DMS53 treated with DMSO at 0.1 percent for 48 hours (cell line): ENCODE measurements around the gene SLC47A2.

Experiments
- DNase-seq: peaks from one replicate; lab custom pipeline; 2025; ENCODE audit not compliant: unreplicated experiment; lab: John Stamatoyannopoulos, UW

SLC47A2 gene

DNA sequence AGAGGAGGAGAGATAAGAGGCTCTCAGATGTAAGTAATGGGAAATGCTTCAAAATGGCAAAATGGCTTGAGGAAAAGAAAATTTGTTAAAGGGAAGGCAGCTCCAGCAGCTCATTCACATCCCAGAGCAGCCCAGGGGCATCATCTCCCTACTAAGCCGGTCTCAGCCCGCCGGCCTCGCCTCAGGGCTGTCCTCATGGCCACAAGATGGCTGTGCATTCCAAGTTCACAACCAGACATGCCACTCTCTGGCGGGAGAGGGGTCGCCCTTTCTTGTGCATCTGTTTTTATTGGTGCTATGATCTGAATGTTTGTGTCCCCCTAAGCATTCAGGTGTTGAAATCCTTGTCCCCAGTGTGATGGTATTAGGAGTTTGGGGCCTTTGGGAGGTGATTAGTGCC, 13.5 kb upstream of the SLC47A2 start:
- no peak for DNase-seq

DNA sequence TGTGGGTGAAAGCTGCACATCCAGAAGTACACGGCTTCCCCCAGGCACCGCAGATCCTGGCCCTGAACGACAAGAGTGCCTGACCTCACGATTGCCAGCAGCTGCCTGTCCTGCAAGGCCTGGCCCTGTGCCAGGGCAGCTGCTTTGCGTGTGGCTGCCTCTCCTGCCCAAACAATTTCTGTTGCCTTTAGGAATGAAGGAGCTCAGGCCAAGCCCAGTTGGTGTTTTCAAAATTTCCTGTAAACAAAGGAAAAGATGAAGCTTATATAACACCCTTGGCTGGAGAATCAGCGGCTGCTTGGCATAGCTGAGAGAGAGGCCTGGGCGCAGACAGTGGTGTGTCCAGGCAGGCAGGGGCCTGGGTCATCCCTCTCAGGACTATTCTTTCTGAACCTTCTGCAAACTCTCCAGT, 11.7 kb upstream of the SLC47A2 start:
- DNase-seq, result peak; percentile 86

DNA sequence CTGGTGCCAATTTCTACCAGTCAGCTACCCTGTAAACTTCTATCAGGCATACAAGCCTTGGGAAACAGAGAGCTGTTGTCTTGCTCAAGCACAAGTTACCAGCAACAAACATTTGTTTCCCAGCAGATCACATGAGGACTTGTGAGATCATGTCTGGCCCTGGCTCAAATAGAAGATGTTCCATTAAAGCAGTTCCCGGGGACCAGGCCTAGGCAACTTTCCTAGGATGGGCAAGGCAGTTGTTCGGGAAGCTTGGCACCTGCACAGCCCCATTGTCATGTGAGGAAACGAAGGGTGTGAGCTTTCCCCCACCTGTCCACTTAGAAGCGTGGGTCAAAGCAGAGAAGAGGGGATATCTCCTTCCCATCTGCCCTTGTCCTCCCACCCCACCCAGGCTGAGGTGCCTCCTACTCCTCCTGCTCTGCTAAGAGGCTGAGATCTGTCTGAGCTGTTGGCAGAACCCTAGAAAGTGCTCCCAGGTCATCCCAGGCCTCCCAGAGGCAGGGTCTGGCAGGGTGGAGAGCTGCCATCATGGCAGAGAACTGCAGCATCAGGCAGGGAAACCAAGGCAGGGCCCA, 11.2 kb upstream of the SLC47A2 start:
- DNase-seq, result peak; percentile 26

DNA sequence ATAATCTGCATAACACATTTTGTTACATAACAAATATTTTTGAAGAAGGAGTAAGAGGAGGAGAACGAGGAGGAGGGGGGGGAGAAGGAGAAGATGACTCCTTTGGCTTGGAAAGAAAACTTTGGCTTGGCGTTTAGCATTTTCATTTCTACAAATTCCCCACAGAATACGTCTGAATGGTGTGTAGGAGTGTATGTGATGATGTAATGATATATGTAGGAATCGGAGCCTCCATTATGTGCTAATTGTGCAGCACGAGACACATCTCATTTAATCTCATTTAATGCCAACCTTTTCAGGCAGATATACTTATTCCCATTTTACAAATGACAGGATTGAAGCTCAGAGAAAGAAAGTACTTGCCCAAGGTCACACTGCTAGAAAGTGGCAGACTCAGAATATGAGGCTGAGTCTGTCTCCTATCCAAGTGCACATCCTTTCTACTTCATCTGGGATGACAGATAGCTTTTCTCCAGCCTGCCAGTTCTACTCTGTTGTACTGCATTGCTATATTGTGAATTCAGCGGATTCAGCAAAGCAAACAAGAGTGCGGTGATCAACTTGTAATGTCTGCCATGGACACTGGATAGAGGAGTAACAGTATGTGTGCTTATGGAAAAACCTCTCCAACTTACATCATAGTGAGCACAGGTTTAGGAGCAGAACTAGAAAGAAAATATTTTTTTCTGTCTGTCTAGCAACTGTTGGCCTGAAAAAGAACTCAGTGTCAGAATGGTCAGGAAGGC, 10.4 kb upstream of the SLC47A2 start:
- no peak for DNase-seq

DNA sequence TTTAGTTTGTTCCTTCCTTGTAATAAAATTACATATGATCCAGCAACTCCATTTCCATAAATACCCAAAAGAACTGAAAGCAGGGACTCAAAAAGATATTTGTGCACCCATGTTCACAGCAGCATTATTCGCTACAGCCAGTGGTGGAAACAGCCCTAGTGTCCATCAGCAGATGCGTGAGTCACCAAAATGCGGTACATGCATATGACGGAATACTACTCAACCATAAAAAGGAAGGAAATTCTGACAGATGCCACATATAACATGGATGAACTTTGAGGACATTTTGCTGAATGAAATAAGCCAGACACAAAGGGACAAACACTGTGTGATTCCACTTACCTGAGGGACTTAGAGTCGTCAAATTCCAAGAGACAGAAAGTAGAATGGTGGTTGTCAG, 9.1 kb upstream of the SLC47A2 start:
- DNase-seq, result no peak

DNA sequence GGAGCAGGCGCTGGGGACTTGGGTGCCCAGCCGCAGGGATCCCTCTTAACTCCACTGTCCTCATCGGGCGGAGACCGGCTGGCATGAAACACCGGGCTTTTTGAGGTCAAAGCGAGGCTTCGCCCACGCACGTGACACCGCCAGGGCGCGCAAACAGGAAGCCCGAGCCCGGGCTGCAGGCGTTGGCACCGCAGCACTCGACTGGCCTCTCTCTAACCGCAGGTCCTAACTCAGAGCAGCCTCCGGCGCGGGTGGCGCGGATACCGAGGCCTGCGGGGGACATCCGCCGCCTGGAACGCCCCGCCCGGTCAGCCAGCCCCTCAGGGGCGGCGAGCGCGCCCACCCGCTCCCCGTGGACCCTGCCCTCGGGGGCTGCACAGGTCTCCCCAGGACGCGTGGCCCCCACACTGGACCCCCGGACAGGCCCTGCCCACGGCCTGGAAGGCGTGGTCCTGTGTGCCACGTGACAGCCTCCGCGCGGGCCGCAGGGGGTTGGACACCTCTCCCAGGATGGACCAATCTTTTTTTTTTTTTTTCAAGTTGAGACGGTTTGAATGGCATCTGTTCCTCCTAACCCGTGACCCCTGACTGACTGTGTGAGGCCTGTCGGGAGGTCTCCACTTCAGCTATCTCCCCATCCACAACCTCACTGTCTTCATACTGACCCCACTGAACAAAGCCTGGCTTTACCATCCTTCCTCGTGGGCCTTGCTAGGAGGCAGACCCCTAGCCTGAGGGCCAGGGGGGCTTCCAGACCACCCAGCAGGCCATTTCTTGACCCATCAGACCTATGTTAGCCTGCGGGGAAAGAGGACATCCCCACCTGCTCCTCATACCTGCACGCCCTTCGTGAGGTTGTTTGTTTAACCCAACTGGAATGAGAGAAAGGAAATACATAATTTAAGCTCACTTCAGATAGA, 8.4 kb upstream of the SLC47A2 start:
- DNase-seq, result peak; percentile 44

DNA sequence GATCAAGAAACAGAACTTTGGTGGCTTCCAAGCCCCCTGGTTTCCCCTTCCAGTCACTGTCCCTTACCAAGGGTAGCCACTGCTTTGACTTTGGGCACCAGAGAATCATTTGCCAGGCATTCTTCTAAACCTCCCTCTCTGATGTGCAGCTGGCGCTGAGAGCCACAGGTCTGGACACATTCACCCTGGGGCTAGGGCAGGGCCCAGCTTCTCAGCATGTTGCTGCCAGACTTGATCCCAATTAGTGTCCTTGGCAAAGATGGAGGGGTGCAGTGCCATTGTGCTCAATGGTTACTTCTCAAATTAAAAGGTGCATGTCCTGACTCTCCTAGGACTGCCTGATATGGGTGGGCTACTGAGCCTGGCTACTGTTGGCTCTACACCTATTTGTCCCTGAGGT, 7.6 kb upstream of the SLC47A2 start:
- DNase-seq, result no peak

DNA sequence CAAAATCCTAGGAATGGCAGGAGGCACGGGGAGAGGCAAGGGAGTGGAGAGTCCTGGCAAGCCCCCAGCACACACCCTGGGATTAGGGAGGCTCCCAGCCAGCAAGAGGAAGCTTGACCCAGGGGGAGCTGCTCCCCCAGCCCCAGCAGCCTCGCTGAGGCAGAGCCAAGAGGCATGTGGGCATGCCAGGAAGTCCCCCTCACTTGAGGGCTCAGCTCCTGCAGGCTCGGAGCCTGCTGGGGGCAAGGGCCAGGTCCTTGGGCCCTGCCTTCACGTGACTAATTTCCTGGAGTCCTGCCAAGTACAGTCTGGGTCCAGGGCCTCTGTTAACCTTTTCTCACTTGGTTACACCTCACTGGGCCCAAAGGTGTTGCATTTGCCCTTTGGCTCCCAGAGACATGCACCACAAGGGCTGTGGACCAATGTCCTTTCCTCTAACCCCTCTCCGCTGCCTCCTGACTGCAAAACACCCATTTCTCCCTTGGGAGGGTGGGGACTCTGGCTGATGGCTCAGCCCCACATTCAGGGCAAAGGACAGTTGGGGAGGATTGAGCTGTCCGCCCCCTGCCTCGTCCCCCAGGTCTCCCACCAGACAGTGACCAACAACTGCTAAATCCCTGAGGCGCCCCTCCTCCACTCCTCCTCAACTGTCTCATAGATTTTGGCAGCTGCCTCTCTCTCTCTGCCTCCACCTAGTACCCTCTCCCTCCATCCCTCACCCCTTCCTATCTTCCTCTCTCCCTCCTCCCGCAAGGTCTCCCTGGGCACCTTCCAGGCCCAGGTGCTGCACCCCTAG, 4.4 kb upstream of the SLC47A2 start:
- peak; percentile 51 for DNase-seq

DNA sequence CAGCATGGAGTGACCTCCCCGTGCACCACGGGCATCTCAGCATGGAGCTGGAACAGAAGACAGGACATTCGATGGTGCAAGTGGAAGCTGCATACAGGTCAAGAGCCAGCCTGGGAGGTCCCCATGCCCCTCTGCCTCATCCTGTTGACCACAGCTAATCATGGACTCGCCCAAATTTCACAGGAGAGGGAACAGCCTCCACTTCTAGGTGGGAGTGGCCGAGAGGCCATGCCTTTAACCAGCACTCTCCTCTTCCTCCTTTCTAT, 3.8 kb upstream of the SLC47A2 start:
- DNase-seq, result no peak

DNA sequence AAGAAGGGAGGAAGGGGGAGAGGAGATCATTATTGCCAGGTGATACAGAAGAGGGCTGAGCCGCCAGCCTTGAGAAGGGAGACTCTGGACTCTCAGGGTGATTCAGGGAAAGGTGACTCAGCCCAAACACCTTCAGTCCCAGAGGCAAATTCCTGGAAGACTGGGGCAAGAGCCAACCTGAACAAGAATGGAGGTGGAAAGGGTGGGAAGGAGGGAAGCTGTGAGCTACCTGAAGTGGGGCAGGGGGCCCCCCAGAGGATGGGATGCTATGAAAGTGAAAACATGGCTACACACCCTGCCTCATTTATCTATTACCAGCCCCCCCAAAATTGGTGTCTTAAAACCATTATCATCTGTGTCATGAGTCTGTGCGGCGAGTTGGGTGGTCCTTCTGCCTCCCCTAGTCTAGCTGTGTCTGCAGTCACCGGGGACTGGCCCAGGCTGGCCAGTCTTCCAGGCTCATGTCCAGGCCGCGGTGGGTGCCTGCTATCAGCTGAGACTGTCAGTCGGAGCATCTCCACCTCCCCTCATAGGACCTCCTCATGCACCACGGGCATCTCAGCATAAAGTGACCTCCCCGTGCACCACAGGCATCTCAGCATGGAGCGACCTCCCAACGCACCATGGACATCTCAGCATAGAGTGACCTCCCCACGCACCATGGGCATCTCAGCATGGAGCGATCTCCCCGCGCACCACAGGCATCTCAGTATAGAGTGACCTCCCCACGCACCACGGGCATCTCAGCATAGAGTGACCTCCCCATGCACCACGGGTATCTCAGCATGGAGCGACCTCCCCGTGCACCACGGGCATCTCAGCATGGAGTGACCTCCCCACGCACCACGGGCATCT, 3.2 kb upstream of the SLC47A2 start:
- no peak for DNase-seq

DNA sequence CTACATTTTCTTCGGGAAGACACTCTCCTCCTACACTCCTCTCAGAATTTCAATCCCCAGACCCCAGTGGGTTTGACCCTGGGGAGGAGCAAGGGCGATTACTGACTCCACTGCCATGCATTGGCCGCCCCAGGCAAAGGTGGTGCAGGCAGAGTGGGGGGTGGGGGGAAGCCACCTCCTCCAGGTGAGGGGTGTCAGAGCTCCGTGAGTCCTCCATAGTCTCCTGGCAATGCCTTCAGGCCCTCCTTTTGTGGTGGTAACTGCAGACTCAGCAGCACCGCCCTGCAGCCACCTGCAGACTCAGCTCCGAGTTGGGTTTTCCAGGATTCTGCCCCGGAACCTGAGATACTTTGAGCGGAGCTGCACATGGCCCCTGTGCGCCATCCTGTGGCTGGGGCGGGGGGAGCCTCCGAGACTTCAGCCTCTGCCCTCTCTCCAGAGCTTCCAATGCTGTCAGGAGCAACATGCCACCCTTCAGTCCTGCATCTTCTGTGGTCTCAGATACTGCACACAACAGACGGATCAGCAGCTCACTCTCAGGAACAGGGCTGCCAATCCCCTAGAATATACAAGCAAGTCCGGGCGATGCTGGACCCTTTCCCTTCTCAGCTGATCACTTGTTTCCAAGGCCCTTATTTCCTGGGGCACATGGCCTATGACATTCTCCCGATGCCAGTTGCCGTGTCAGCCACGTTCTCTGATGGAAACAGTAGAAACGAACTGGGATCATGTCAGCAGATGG, 2.4 kb upstream of the SLC47A2 start:
- DNase-seq, result no peak

DNA sequence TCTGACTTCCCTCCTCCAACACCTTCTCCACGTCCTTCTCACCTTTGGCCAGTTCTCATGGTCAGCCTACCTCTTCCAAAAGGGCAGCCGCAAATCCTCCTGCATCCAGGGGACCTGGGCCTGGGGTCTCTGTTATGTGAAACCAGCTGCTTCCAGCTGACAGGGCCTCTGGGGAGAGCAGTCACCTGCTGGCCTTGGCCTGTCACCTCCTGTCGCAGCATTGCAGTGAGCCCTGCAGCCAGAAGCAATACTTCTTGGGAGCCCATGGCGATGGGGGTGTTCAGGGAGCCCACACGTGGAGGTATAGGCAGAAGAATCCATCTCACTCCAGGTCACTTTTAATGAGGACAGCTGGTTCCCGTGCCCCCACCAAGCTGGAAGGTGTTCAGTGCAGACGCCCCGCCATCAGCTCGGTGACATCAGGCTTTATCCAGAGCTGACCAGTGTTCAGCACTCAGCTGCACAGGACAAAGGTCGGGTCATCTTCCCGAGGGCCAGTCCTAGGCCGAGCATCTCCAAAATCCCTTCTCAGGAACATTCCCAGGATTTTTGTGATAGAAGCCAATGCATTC, 1.7 kb upstream of the SLC47A2 start:
- DNase-seq, result no peak

DNA sequence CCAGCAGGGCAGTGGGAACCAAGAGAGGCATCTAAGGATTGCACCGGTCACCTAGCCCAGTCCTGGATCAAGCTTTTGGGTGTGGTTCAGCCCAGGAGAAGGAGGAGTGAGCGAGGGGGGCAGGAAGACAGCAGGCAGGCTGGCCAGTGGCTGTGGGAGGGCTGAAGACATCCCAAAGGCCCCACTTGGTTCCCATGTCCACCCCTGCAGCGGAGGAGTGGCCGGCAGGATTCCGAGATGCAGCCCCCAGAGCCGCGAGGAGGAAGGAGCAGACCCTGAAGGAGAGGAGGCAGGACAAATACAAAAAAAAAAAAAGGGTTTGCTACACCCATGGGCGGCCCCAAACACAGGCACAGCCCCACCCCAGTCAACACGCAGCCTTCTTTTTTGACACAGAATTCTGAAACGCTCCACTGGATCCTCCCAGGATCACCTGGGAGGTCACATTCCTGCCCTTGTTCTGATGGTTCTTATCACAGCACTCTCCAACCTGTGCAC, 1.1 kb upstream of the SLC47A2 start:
- DNase-seq, result no peak

DNA sequence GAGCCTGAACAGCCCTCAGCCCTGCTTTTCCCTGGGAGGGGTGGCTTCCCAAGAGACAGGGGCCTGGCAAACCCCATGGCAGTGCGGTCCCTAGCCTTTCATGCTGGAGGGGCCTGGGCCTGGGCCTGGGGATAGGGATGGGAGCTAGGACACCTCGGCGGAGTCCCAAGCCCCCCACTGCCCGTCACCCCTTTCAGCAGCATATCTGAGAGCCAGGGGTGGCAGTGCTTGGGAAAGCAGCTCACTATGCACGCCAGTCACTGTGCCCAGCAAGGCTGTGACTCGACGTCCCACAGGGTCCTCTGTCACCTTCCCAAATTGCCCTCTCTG, 612 bp upstream of the SLC47A2 start:
- no peak for DNase-seq

DNA sequence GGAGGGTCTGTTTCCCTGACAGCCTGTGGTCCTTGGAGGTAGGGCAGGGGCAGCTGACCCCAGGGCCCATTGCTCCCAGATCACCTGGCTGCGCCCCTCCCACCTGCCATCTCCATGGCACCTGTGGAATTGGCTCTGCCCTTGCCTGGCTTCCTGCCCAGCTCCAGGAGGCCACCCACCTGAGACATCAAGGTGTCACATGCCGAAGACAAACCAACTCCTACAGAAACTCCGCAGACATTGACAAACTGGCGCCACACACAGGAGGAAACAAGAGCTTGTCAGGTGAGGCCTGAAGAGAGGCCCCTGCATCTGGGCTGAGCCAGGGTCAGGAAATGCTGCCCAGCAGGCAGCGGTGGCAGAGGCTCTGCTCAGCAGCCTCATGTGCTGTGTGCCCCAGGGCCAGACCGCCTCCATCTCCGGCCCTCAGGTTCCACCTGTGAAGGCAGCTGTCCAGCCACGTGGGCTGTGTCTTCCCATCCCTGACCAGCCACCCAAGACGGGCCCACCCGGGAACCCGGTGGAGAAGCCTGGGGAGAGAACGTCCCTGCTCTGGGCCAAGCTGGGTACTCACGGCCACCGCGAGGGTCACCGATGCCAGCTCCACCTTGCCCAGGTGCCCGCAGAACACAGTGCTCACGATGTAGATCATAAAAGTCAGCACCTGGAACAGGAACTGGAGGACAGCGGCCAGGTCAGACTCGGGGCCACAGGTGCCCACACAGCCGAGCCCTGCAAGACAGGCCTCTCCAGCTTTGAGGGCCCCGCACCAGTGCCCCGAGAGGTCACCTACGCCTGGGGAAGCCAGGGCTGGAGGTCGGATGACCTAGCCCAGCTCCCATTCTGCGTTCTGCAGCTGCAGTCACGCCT, 1.6 kb downstream of the SLC47A2 start:
- peak; percentile 41 for DNase-seq

DNA sequence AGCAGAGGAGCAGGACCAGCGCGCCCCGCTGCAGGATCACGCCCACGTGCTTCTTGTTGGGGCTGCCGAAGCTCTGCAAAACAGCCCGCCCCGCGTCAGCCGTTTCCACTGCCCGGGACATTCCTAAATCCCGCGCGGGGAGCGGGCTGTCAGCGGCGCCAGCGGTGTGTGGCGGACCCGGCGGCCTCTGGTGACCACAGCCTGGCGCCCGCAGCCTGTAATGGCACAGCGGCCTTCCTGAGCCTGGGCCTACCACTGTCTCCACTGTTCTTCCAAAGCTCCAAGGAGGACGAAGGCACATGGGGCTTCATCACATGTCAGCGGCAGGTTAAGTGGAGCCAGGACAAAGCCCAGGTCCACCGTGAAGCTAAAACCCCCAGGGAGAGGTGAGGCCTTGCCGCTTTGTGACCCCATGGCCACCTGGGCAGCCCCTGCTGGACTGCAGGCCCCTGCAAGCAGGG, 2.5 kb downstream of the SLC47A2 start:
- no peak for DNase-seq

DNA sequence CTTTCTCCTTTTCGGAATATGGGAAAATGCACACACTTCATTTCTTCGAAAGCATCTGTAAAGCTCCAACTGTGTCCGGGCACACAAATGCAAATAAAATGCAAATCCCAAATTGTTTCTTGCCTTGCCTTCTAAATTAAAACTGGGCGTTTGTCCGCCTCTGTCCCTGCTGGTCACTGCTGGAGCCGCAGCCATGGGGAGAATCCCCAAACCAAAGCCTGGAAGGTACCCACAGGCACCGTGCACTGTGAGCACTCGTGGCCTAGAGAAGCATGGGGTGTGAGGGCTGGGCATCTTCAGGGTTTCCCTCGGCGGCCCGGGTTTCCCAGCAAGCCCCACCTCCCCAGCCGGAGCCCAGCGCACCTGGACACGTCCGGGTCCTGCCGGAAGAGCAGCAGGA, 2.9 kb downstream of the SLC47A2 start:
- DNase-seq, result no peak

DNA sequence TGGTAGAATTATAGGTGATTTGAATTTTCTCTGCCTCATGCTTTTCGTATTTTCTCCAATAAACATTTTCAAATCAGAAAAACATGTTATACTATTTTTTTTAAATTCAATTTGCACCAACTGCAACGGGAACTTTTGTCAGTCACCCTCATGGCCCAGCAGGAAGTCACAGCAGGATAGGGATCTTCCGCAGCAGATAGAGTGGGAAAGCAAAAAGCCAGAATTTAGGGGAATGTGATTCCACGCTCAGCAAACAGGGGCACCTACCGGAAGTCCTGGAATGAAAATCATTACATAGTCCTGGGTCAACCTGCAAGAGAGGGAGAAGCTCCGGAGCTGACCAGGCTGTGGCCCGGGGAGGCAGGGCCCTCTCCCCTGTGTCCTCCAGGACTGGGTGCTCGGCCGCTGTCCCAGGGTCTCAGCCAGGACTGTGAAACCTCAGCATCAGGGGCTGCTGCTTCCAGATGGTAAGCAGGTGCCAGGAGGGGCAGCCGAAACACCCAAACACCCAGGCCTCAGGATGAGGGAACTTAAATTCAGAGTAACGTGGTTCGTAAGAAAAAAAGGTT, 3.9 kb downstream of the SLC47A2 start:
- DNase-seq, result no peak
